HG03354 (cell line): ENCODE results near the gene SMIM3.
"Not testable (repeated sequence)": the region's sequence is repeated elsewhere in the genome, so short reads cannot be mapped to it uniquely, and the experiment has no call there.

Experiments used
- ATAC-seq: cut with Tn5 transposase; IDR thresholded peaks from one replicate; pipeline ENCODE4 v1.9.1; 2021; ENCODE audit warnings: mild to moderate bottlenecking; ENCODE audit not compliant: unreplicated experiment, poor library complexity, severe bottlenecking

Gene SMIM3, protein sequence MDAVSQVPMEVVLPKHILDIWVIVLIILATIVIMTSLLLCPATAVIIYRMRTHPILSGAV

DNA sequence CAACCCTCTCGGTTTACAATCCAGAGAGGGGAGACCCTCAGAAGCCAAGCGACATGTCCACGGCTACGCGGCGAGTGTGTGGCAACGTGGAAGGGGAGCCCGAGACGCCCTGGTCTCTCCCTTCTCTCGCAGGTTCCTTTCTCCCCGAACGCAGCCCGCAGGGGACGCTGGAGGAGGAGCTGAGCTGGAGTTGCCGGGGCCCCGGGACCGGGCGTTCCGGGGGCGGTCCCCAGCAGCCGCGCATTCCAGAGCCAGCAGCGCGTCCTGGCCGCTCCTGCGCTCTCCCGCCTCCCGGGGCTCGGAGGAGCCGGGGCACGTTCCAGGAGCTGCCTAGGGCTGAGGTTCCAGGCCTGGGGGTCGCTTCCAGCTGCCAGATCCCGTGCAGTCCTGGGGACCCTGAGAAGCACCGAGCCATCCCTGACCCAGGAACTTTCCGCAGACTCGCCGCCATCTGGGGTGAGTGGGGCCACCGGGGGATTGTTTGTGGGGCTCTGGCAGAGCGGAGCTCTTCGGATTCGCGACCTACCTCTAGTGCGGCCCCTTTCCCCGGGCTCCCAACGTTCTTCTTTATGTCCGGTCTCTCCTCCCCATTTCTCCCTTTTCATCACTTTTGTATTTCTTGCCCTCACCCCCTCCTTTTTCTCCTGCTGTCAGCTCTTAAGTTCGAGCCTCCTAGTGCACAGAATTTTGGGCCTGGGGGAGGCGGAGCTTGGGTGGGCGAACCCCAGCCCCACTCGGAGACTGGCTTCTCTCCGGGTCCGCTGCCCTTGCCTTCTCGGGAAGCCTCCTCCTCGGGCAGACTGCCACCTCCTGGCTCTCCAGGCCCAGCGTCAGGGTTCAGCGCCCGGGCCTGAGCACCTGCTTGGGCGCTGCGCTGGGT, at the start of gene SMIM3:
TSS of gene SMIM3 (plus strand) at position 241 of the 880 bp plus-strand sequence. CDS start 16,684 bp downstream, outside the sequence.
- peak; percentile 20 for ATAC-seq

DNA sequence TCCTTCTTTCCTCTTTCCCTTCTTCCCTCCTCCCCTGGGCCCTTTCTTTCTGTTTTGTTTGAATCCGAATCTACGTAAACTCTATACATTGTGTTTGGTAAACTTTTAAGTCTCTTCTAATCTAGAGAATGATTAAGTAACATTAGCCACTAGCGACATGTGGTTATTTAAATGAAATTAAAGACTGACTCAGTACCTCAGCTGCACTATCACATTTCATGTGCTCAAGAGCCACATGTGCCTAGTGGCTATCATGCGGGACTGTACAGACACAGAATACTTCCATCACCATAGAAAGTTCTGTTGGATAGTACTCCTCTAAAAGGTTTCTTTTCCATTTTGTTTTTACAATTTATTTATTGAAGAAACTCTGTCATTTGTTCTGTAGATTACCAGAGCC, 48.7 kb upstream of the SMIM3 start:
- no peak for ATAC-seq

DNA sequence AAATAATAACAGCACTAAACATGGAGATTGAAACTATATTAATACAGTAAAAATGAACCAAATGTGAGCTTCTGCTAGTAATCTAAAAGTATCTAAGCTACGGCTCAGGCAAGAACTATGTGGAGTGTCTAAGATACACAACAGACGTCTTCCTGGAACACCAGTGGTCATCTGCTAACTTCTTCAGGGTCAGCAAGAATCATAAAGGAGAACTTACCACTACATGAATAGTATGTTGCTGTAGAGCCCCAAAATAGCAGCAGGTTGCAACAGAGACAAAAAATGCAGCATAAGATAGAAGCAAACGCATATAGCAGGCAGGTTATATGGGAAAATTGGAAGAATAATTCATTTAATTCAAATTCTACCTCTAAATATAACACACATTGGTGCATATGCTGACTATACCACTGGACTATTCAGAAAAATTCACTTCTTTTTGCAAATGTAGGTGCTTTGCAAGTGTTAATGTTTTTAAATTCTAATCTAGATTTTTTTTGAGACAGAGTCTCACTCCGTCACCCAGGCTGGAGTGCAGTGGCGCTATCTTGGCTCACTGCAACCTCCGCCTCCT, 46.8 kb upstream of the SMIM3 start:
- no peak for ATAC-seq

DNA sequence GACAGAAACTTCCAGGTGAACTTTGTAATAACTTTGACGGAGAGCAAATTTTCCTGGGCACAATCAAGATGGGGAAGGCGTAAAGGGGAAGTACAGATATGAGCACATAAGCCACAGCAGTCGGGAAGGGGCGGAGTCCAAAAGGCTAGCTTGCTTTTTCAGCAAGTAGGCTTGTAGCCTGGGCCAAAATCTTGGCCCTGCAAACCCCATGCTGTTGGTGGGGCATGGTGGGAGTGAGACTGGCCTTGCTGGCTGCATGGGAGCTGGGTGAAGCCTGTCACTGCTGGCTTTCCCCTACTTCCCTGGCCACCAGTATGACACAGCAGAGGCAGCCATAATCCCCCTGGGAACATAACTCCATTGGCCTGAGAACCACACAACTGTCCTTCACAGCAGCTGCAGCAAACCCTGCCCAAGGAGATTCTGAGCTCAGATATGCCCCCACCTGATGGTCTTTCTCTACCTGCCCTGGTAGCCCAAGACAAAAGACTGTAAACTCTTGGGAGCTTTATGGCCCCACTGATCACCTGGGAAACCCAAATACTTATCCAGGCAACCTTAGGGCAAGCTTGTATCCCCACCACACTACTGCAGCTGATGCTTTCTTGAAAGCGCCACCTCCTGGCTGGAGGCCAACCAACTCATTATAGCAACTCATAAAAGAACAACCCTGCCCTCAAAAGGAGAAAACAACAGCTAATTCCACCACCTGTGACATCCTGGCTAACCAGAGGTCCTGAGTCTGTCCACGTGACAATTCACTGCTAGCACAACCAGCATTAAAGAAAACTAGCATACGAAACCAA, 43.8 kb upstream of the SMIM3 start:
- peak; percentile 70 for ATAC-seq

DNA sequence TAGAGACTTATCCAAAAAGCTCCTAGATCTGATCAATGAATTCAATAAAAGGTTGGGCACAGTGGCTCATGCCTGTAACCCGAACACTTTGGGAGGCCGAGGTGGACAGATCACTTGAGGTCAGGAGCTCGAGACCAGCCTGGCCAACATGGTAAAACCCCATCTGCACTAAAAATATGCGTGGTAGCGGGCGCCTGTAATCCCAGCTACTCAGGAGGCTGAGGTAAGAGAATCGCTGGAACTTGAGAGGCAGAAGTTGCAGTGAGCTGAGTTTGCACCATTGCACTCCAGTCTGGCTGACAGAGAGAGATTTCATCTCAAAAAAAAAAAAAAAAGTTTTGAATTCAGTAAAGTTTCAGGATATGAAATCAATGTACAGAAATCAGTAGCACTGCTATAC, 39.7 kb upstream of the SMIM3 start:
- no peak for ATAC-seq

DNA sequence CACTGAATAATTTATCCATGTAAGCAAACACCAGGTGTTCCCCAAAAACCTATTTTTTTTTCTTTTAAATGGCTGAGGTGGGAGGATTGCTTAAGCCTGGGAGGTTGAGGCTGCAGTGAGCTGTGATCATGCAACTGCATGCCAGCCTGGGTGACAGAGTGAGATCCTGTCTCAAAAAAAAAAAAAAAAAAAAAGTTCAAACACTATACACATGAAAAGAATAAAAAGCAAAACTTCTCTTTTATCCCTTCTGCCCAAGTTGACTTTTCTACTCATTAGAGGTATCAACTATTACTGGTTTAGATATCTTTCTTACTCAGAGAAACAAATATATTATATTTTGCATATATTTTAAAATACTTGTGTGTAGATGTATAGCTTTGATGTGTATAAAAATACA, 37.6 kb upstream of the SMIM3 start:
- no peak for ATAC-seq

DNA sequence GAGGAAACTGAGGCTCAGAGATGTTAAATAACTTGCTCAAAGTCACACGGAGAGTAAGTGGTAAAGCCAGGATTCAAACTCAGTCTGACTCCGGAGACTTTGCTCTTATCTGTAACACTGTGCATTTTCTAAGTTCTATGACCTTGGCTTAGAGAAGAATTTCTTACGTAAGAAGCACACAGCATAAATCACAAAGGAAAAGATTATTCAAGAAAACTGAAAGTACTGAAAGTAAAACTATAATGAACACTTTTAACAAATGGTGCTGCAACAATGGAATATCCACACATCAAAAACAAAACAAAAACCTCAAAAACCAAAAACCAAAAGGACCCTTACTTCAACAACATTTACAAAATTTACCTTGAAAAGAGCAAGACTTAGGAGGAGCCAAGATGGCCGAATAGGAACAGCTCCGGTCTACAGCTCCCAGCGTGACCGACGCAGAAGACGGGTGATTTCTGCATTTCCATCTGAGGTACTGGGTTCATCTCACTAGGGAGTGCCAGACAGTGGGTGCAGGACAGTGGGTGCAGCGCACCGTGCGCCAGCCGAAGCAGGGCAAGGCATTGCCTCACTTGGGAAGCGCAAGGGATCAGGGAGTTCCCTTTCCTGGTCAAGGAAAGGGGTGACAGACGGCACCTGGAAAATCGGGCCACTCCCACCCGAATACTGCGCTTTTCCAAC, 36.0 kb upstream of the SMIM3 start:
- not testable (repeated sequence) for ATAC-seq

DNA sequence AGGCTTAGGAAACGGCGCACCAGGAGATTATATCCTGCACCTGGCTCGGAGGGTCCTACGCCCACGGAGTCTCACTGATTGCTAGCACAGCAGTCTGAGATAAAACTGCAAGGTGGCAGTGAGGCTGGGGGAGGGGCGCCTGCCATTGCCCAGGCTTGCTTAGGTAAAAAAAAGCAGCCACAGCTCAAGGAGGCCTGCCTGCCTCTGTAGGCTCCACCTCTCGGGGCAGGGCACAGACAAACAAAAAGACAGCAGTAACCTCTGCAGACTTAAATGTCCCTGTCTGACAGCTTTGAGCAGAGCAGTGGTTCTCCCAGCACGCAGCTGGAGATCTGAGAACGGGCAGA, 35.4 kb upstream of the SMIM3 start:
- ATAC-seq: not testable (repeated sequence)

DNA sequence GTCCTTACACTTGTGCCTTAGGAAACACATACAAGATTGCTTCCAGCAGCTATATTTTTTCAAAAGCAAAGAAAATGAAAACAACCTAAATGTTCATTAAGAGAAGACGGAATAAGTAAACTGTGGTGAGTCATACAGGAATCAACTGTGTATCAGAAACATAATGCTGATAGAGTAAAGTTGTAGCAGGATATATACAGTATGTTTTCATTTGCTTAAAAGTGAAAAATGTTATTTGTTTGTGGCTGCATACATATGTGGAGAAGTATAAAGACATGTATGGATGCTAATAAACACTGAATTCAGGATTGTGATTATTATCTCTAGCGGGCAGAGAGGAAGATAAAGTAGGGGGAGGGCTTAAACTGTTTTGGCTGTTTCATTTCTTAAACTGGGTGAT, 28.1 kb upstream of the SMIM3 start:
- ATAC-seq: no peak

DNA sequence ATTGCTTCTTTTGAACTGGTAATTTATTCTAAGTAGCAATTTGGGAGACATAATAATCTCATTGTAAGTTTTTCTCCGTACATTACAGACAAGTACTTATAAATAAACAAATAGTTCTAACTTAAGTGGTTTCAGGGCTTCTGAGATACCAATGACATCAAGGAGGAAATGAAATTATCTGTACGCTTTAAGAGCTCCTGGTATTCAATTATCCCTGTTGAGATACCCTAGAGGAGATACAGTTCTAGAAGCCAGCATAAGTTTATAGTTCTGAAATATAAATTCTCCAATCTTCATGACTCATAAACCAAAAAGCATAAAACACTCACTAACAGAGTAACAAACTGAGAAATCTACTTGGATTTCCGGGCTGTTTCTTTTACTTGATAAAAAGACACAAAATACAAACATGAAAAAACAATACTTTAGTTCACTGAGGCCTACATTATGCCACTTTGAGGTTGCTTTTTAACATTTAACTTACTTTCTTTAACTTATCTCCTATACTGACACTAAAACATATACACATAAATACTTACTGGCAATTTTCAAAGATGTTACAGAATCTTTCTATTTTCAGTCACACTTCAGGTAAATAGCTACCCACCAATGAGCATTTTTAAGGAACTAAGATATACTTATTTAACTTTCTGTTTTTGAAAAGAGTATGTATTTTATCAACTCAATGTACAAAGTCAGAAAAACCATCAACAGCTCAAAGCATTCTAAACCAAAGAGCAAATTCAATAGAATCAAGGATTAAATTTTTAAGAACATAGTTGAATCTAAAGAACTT, 27.3 kb upstream of the SMIM3 start:
- ATAC-seq: no peak

DNA sequence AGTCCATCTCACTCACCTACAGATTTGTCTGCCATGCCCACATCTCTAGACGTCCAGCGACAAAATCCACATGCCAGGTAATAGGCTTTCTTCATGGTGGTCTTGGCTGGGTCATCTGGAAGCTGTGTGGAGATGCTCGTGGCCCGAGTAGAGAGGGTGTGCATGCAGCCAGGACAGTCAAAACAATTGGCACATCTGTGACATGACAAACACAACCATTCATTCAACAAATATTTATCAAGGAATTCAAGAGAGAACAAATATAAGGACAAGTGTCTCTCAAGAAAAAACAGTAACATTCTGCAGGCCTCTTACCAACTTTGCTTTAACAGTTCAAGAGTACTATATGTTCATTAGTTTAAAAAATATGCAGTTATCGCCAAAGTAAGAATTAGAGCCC, 25.1 kb upstream of the SMIM3 start:
- no peak for ATAC-seq

DNA sequence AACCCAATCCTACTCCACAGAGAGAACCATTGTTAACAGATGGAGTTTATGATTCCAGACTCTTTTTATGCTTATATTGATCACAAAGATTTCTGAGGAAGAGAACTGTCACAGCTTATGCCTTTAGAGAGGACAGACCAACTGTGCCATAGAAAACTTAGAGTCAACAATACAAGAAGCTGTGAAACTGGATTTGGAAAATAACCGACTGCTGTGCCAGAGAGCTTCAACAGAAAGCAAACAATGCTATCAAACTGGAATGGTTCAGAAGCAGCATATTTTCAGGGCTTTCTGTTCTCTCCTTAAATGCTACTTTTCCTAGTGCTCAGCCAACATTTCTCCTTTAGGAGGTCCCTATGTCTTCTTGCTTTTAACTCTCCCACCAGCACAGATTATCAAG, 24.7 kb upstream of the SMIM3 start:
- no peak for ATAC-seq

DNA sequence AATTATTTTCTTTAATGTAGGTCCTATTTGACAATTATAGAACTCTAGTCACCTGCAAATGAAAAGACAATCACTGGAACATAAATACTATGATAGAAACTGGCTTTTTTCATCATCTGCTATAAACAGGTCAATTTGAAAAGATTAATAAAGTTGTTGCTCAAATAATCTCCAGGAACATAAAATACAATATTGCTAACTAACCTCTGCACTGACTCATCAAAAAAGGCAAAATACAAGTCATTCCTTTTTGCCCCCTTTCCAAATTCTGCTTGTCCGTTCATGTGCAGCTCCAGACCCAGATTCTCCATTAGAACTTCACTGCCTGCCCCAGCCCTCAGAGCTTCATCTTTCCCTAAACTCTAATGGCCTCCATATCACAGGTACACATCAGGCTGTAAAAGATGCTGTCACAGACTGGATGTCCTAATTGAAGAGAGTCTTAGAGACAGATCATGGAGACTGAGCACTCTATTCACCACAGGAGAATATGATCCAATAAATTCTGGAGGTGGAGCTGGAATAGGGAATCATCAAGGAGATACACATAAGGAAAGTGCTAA, 21.4 kb upstream of the SMIM3 start:
- ATAC-seq: no peak

DNA sequence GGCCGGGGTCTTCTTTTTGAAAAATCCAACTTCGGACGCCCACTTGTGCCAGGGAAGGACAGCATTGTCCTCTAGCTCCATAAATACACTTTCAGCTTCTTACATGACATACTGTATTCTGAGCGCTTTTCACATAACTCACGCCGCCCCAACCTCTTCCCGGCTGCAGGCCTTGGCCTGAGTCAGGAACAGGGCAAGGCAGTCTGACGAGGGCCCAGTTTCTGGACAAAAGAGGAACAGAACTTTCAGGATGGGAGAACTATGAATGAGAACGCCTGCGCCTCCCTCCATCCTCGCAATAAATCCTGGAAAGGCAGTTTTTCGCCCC, 20.4 kb upstream of the SMIM3 start:
- ATAC-seq: peak; percentile 29

DNA sequence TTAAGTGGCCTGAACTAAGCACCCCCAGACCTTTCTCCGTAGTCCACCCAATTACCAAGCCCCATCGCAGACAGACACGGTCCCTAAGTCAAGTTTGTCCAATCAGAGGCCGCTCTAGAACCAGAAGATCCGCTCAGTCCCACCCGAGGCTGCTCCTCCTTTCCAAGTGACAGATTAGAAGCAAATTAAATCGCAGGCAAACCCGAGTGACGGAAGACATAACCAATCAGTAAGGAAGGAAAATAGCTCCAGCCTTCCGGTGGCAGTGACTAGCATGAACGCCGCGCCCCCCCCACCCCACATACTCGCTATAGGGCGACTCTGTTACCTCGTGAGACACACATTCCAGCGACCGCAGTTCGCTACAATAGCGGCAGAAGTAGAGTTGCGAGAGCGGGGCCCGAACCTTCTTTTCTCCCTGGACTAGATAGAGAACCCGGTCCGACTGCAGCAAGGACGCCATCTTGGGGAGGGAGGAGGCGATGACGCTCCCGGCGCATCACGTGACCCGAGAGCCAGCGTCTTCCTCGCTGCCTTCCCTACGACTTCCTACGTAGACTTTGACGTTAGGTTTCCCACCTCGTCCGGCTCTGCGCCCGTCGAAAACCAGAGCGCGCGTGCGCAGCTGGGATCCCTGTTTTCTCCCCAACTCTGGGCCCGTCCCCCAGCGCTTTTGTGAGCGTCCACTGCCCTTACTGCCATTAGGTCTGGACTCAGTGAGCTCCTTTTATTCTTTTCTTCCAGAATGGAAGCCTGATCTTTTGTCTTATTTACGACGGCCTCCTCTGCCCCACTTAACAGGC, 19.8 kb upstream of the SMIM3 start, which contains the start of gene DCTN4:
TSS of gene DCTN4 (minus strand) at position 487 of the 803 bp plus-strand sequence. CDS start at position 463, 24 bp downstream.
- peak; percentile 99 for ATAC-seq

DNA sequence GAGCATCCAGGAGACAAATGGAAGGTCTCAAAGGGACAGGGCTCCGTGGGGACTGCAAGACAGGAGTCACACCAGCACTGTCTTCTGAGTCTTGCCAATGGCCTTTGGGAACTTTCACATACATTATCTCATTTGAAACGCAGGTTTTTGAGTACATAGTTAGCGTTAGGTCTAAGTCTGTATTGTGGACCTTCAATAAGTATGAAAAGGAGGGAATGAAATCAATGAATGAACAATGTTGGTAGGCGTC, 19.3 kb upstream of the SMIM3 start:
- ATAC-seq: no peak

DNA sequence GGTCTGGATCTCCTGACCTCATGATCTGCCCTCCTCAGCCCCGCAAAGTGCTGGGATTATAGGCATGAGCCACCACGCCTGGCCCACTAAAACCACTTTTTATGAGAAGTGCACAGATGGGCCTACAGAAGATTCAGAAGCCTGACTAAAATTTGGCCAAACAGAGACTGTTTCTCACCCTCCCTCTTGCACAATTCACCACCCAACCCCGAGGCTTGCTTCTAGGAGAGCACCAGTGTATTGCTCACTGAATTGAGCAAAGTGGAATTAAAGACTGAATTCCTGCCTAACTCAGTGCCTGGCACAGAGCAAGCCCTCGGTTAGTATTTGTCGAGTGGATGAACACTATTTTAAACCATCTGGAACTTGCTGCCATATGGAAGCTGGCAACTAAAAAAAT, 16.3 kb upstream of the SMIM3 start:
- ATAC-seq: no peak

DNA sequence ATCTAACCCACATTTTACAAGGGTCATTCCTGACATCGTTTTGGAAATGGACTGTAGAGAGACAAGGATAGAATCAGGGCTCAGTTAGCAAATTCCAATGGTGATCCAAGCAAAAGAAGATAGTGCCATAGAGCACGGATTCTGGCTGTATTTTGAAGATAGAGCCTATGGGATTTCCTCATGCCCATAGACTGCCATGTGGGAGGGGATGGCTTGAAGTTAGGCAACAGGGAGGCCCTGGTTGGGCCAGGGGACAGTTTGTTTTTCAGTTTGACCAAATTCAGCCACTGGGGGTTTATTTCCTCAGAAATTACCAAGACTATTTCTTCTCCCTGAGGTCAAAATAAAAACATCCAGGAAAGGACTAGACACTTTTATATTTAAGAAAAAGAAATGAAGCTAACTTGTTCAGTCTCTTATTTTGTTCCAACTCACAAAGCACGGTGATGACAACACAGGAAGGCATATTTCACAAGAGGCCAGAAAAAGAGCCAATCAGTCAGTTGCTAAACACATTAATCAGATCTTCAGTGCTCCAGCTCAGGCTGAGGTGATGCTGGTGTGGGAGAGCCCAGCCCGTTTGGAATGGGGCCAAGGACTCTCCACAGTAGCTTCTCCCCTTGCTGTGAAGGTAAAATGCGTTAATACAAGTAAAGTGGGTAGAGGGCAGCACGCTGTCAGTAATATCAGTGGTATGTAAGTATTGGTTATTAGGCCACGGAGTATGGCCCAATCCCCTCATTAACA, 15.4 kb upstream of the SMIM3 start:
- no peak for ATAC-seq
